BE2C (cell line): ENCODE data around the gene HS6ST1. TPM values are rescaled to one million over a fixed set of nuclear protein-coding genes. Genes with fewer than 3 reads are reported as not detected.

ENCODE experiments used
- DNase-seq: peaks from one replicate; pipeline ENCODE4 v3.0.0-alpha.2; 2020
- H3K27me3 ChIP-seq: fragments of 250-450 bp; sonication (Bioruptor Pico); 2 replicates; pipeline ENCODE4 v1.5.1; 2020; ENCODE audit warnings: mild to moderate bottlenecking
- H3K36me3 ChIP-seq: fragments of 250-450 bp; sonication (Bioruptor Pico); 2 replicates; pipeline ENCODE4 v1.5.1; 2020; ENCODE audit warnings: mild to moderate bottlenecking
- H3K4me1 ChIP-seq: fragments of 250-450 bp; sonication (Bioruptor Pico); 2 replicates; pipeline ENCODE4 v1.5.1; 2020
- H3K4me3 ChIP-seq: 2 replicates; pipeline ENCODE4 v1.5.1; 2011; ENCODE audit warnings: low read depth, low read length
- H3K9me3 ChIP-seq: fragments of 250-450 bp; sonication (Bioruptor Pico); 2 replicates; pipeline ENCODE4 v1.5.1; 2020
- polyA plus RNA-seq: library from polyadenylated mRNA; unstranded; fragments of >200 nt; gene quantifications from one replicate; pipeline ENCODE4 v1.2.1, GENCODE V29; 2012; ENCODE audit warnings: low read depth, missing spikeins; ENCODE audit not compliant: insufficient read length, insufficient read depth
- TF ChIP-seq, protein P1 (sequence below): IDR thresholded peaks from 2 replicates; pipeline ENCODE4 v1.5.1; 2012; ENCODE audit warnings: mild to moderate bottlenecking, low read depth, low read length

Gene HS6ST1, protein sequence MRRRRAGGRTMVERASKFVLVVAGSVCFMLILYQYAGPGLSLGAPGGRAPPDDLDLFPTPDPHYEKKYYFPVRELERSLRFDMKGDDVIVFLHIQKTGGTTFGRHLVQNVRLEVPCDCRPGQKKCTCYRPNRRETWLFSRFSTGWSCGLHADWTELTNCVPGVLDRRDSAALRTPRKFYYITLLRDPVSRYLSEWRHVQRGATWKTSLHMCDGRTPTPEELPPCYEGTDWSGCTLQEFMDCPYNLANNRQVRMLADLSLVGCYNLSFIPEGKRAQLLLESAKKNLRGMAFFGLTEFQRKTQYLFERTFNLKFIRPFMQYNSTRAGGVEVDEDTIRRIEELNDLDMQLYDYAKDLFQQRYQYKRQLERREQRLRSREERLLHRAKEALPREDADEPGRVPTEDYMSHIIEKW
- 35.2 TPM for polyA plus RNA-seq

DNA sequence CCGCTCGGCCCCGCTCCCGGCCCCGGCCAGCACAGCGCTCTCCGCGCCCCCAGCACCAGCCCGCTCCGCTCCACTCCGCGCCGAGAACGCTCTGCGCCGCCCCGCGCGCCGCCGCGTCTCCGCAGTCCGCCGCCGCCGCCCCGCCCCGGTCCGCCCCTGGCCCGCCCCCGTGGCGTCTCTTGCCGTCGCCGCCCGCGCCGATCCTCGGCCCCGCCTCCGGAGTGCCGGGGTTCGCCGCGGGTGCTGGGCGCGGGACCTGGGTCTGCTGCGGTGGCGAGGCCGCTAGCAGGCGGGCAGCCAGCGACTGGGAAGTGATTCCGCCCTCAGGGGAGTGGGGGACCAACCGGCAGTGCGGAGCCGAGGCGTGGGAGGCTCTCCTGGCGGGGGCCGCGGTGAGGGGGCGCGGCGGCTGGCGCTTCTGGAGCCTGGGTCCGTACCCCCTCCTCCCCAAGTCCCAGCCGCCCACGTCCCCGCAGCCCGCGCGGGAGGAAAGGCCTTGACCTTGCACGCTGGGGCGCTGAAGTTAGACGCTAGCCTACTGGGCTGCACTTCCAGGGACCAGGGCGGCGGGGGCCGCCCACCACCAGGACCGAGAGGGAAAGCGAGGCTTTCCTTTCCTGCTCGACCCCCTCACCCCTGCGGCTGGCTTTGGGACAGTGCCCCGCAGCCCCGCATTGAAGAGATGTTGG is at the start of gene HS6ST1:
HS6ST1 (minus strand) TSS at position 93 of the 689 bp plus-strand sequence. CDS start 305 bp downstream, outside the sequence.
- Histone ChIP-seq H3K4me3 (peak within 1 kb of the TSS; percentile 58), H3K27me3 (no peaks in the 10 kb centered on the region), H3K36me3 (no peaks in the 10 kb centered on the region), H3K4me1 (peaks cover 3% of the 10 kb centered on the region), H3K9me3 (no peaks in the 10 kb centered on the region)
- TF ChIP-seq, protein P1, sequence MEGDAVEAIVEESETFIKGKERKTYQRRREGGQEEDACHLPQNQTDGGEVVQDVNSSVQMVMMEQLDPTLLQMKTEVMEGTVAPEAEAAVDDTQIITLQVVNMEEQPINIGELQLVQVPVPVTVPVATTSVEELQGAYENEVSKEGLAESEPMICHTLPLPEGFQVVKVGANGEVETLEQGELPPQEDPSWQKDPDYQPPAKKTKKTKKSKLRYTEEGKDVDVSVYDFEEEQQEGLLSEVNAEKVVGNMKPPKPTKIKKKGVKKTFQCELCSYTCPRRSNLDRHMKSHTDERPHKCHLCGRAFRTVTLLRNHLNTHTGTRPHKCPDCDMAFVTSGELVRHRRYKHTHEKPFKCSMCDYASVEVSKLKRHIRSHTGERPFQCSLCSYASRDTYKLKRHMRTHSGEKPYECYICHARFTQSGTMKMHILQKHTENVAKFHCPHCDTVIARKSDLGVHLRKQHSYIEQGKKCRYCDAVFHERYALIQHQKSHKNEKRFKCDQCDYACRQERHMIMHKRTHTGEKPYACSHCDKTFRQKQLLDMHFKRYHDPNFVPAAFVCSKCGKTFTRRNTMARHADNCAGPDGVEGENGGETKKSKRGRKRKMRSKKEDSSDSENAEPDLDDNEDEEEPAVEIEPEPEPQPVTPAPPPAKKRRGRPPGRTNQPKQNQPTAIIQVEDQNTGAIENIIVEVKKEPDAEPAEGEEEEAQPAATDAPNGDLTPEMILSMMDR: no peak
- DNase-seq: peak; percentile 84

DNA sequence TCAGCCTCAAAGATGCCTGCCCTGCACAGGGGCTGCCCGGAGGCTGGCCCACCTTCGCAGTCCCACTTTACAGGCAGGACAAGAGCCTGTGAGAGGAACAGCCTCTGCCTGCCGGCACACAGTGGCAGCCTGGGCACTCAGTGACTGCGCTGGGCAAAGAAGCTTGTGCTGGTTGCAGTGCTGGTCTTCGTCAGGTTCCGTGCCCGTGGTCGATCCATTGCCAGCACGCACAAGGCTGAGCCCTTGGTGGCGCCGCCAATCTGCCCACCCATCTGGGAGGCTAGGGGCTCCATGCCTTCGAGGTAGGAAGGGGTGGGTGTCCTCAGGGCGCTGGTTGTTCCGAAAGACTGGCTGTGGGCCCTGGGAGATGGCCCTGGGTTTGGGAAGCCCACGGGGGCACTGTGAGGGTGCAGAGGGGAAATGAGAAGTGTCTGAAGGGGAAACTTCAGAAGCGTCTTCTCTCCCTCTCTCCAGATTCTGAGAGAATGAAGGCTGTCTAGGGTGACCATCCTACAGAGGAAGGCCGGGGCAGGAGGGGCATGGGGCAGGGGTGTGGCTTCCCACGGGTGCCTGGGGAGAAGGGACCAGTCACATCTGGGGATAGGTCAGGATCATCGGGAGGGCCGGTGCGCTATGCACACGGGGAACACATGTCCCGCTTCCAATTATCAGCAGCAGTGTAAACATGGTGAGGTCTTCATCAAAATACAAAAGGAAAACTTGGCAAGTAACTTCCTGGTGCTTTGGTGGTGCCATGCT is 49.1 kb upstream of the HS6ST1 start:
- Histone ChIP-seq H3K4me3 (no peak overlapping the region), H3K4me1 (no peaks in the 10 kb centered on the region), H3K27me3 (no peaks in the 10 kb centered on the region), H3K36me3 (no peaks in the 10 kb centered on the region), H3K9me3 (no peaks in the 10 kb centered on the region)
- no peak for DNase-seq
- TF ChIP-seq, protein P1: no peak

DNA sequence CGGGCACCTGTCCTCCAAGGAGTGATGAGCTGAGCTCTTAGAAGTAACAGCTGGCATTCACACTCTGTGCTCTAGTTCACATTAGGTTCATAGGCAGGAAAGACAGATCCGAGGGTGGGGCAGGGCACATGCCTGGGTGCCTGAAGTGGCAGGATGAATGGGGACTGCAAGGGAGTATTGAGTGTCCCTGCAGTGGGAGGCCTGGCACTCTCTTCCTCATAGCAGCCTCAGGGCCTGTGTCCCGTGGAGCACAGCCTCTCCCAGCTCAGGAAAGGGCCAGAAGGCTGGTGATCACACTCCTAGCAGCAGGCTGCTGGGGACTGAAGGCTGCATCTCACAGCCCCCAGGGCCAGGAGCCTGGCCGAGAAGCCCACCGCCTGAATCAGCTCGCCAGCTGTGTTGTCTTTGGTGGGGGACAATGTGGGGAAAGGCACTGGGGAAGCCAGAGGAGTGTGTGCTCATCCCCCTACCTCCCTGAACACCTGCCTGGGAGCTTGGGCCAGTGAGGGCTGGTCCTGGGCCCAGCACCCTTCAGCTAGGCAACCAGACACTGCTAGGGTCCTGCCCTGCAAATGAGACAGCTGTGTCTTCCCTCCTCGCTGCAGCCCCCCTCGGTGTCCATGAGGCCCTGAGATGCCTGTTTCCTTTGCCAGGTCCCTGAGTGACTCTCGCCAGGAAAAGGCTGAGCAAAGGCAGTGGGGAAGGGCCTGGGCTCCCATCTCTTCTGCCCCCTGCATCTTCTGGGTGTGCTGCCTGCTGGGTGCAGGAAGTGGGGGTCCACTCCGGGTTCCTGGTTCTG is 48.2 kb upstream of the HS6ST1 start:
- Histone ChIP-seq H3K27me3 (no peaks in the 10 kb centered on the region), H3K9me3 (no peaks in the 10 kb centered on the region), H3K4me3 (no peak overlapping the region), H3K36me3 (no peaks in the 10 kb centered on the region), H3K4me1 (no peaks in the 10 kb centered on the region)
- peak; percentile 22 for DNase-seq
- TF ChIP-seq, protein P1: no peak

DNA sequence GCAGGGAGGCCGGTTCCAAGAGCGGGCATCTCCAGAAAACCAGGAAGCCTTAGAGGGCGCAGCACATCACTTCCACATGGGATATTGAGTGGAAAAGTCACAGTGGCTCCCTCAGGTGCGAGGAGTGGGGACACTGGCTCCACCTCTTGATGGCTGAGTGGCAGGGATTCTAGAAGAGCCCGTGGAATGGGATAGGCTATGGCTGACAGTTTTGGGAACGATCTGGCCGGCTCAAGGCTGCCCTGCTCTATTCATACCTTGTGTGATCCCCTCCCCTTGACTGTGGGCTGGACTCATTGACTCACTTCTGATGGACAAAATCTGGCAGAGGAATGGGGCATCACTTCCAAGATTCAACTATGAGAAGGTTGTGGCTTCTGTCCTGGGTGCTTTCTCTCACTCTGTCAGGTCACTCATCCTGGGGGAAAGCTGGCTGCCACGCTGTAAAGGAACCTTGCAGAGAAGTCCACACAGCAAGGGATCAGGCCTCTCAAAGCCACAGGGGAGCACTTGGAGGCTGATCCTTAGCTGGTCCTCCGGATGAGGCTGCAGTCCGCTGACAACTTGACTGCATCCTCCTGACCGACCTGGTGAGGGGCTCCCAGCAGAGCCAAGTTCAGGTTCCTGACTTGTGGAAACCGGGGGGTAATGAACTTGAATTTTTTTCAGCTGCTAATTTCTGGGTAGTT is 46.7 kb upstream of the HS6ST1 start:
- no peaks in the 10 kb centered on the region for H3K27me3 ChIP-seq
- no peaks in the 10 kb centered on the region for H3K36me3 ChIP-seq
- H3K9me3 ChIP-seq: no peaks in the 10 kb centered on the region
- DNase-seq: no peak
- TF ChIP-seq, protein P1: no peak
- H3K4me3 ChIP-seq: no peak overlapping the region
- H3K4me1 ChIP-seq: no peaks in the 10 kb centered on the region

DNA sequence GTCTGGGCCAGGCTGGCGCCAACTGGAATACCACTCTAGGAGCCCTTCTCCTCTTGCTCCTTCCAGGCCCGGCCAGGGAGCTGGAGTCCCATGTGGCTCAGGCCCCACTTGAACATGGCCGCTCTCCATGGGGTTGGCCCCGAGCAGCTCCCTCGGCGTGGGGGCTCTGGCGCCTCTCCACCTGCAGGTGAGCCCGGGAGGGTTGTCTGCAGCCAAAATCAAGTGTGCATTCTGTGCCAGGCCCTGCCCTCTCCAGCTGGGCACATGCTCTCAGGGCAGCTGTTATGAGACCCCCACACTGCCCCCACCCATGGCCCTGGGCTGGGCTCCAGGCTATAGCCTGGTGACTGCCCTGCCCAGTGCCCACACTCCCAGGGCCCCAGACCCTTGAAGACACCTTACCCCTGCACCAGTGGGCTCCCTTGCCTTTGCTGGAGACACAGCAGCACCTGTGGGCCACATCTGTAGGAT is 45.8 kb upstream of the HS6ST1 start:
- no peaks in the 10 kb centered on the region for H3K36me3 ChIP-seq
- TF ChIP-seq, protein P1: no peak
- H3K4me3 ChIP-seq: no peak overlapping the region
- H3K27me3 ChIP-seq: no peaks in the 10 kb centered on the region
- no peaks in the 10 kb centered on the region for H3K9me3 ChIP-seq
- H3K4me1 ChIP-seq: no peaks in the 10 kb centered on the region
- DNase-seq: no peak
